Neural progenitor cell (in vitro differentiated cells): ENCODE data around the gene ECM1.

ENCODE experiments used
- CTCF ChIP-seq: fragments of 200-600 bp; sonication (generic); IDR thresholded peaks from 2 replicates; pipeline ENCODE4 v1.5.1; 2017; ENCODE audit warnings: antibody characterized with exemption, mild to moderate bottlenecking
- EZH2 ChIP-seq: fragments of 200-600 bp; sonication (generic); IDR thresholded peaks from 2 replicates; pipeline ENCODE4 v1.6.1; 2017; ENCODE audit warnings: antibody characterized with exemption, mild to moderate bottlenecking, moderate library complexity

DNA sequence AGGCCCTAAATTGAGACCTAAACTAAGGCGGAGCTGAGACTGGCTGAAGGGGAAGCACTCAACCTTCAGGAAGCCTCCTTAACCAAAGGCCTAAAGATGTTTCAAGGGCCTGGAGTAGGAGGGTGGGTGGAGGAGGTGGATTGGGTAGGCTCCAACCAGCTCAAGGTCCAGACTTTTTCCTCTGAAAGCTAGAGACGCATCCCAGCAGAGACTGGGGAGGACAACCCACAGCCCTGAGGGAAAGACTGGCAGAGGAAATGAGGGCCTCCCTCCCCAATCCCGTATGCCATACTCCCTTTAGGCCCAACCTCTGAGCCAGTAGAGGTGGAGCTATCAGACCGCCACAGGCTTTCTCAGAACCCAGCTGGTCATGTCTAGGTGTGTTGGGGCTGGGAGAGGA lies 1.1 kb downstream of the ECM1 start:
- TF ChIP-seq EZH2 = no peak
- no peak for TF ChIP-seq CTCF
